ENCODE measurements around the gene SPTLC3.

GRCh38 chr20:13113731-13114130 lies 105.0 kb downstream of the SPTLC3 start:
- no peak for TF ChIP-seq EZH2phosphoT487 (IDR thresholded peaks at IDR 0.05; ENCODE audit: low read depth)
- TF ChIP-seq CTCF (IDR thresholded peaks at IDR 0.05; ENCODE audit: low read depth, low read length), result no peak

Data from OCI-LY3 (cell line).